Activated CD4-positive, alpha-beta memory T cell treated with anti-CD3 and anti-CD28 coated beads for 36 hours (primary cell): Measurements from ENCODE around the gene SETSIP. TPM values are rescaled to one million over a fixed set of nuclear protein-coding genes. Genes with fewer than 3 reads are reported as not detected.
"Not testable (repeated sequence)": the region's sequence is repeated elsewhere in the genome, so short reads cannot be mapped to it uniquely, and the experiment has no call there.

Source experiments
- CTCF ChIA-PET: fragments of 350-600 bp; sonication (Branson Sonifier 250); formaldehyde crosslinking; loops from one replicate; lab custom pipeline; 2021; ENCODE audit warnings: antibody characterized with exemption, inconsistent platforms; lab: Charles Lee
- POLR2A ChIA-PET: fragments of 350-600 bp; sonication (Branson Sonifier 250); formaldehyde crosslinking; loops from one replicate; lab custom pipeline; 2021; ENCODE audit warnings: antibody characterized with exemption; lab: Charles Lee
- DNase-seq: peaks from one replicate; pipeline ENCODE4 v3.0.0-alpha.2; 2020
- H3K27ac Mint-ChIP-seq: one replicate; pipeline ENCODE4 v1.8.0; 2021; ENCODE audit warnings: mixed read lengths
- H3K27me3 Mint-ChIP-seq: one replicate; pipeline ENCODE4 v1.8.0; 2021; ENCODE audit warnings: mixed read lengths
- H3K36me3 Mint-ChIP-seq: one replicate; pipeline ENCODE4 v1.8.0; 2021; ENCODE audit warnings: mixed read lengths
- H3K4me1 Mint-ChIP-seq: one replicate; pipeline ENCODE4 v1.8.0; 2021; ENCODE audit warnings: low read depth, mixed read lengths
- H3K4me3 Mint-ChIP-seq: one replicate; pipeline ENCODE4 v1.8.0; 2021; ENCODE audit warnings: mild to moderate bottlenecking, mixed read lengths
- H3K9me3 Mint-ChIP-seq: one replicate; pipeline ENCODE4 v1.8.0; 2021; ENCODE audit warnings: mixed read lengths
- intact Hi-C: fragments of 100-400 bp; cut with micrococcal nuclease; formaldehyde crosslinking; loops from one replicate; pipeline ENCODE4 v1.15.1; 2023
- total RNA-seq, 2 experiments: library from RNA; stranded (reverse); gene quantifications; one replicate each; pipeline ENCODE4 v1.2.3, GENCODE V29; 2021

SETSIP gene
- total RNA-seq, 2 experiments from 2014 or later = not detected

GRCh38 chr1:92043621-92044020 lies 31.6 kb downstream of the SETSIP start:
- Mint-ChIP-seq H3K27me3 (no peaks in the 10 kb centered on the region), H3K27ac (no peak overlapping the region), H3K4me1 (no peaks in the 10 kb centered on the region), H3K9me3 (no peaks in the 10 kb centered on the region), H3K36me3 (no peaks in the 10 kb centered on the region), H3K4me3 (no peak overlapping the region)
- POLR2A ChIA-PET = no interaction called here
- no peak for DNase-seq
- intact Hi-C loops = no loop called here
- CTCF ChIA-PET = no interaction called here

- intact Hi-C loops = no loop called here
- no peak overlapping the region for H3K27ac Mint-ChIP-seq
- no peaks in the 10 kb centered on the region for H3K36me3 Mint-ChIP-seq
- no peaks in the 10 kb centered on the region for H3K4me1 Mint-ChIP-seq
- H3K9me3 Mint-ChIP-seq = no peaks in the 10 kb centered on the region
- POLR2A ChIA-PET = no interaction called here
- no peak for DNase-seq
- CTCF ChIA-PET = no interaction called here
- H3K4me3 Mint-ChIP-seq = no peak overlapping the region
- no peaks in the 10 kb centered on the region for H3K27me3 Mint-ChIP-seq
Measured at GRCh38 chr1:92040971-92041370, 34.2 kb downstream of the SETSIP start.

DNA sequence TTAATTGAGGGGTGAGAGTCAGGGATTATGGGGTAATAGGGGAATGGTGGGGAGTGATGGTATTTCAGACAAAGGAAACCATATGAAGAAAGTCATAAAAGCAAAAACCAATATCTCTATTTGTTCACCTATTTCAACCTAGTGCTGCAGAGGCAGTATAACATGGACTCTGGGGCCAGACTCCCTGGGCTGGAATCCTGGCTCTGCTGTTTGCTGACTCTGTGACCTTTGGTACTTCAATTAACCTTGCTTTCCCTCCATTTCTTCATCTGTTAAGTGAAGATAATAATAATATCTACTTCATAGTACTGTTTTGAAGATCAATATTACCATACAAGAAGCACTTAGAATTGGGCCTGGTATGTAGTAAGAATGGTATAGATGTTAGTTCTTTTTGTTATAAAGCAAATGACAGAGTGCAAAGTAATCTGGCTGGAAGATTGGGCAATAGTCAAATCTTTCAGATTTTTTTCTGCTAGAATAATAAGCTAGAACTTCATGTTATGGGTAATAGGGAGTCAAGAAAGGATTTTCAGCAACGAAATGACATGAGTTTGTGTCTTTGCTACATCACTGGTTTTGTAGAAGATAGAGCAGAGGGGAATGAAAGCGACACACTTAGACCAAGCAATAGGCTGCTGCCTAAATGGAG lies 36.4 kb downstream of the SETSIP start:
- Mint-ChIP-seq H3K27me3 (no peaks in the 10 kb centered on the region), H3K27ac (no peak overlapping the region), H3K36me3 (no peaks in the 10 kb centered on the region), H3K4me1 (no peaks in the 10 kb centered on the region), H3K9me3 (no peaks in the 10 kb centered on the region), H3K4me3 (no peak overlapping the region)
- intact Hi-C loops = no loop called here
- POLR2A ChIA-PET = no interaction called here
- CTCF ChIA-PET = interaction anchor here (1.0 kb wide), 1 partner anchor 41 kb away, joined by 3 read pairs; no protein-coding TSS in a partner anchor
- DNase-seq = no peak

DNA sequence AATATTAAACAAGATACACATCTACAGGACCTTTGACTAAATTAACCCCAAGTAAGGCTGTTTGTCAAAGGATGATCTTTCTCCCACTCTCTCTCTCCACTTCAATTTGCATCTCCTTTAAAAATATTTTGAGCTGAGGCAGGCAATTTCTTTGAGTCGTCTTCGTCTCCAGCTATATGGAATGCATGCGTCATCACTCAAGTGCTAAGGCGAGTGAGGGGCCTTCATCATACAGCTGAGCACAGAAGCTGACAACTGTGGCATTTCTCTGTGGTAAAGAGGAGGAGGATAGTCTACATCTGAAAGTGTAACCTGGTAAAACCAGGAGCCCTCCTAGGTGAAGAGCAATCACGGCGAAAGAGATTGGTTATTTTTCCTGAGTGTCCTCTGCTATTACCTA lies 37.8 kb downstream of the SETSIP start:
- Mint-ChIP-seq H3K27me3 (no peaks in the 10 kb centered on the region), H3K4me1 (no peaks in the 10 kb centered on the region), H3K4me3 (no peak overlapping the region), H3K9me3 (no peaks in the 10 kb centered on the region), H3K27ac (no peak overlapping the region), H3K36me3 (no peaks in the 10 kb centered on the region)
- ChIA-PET POLR2A (no interaction called here), CTCF (interaction anchor here (1.0 kb wide), 1 partner anchor 254 kb away, joined by 3 read pairs; no protein-coding TSS in a partner anchor)
- intact Hi-C loops = no loop called here
- DNase-seq = no peak

DNA sequence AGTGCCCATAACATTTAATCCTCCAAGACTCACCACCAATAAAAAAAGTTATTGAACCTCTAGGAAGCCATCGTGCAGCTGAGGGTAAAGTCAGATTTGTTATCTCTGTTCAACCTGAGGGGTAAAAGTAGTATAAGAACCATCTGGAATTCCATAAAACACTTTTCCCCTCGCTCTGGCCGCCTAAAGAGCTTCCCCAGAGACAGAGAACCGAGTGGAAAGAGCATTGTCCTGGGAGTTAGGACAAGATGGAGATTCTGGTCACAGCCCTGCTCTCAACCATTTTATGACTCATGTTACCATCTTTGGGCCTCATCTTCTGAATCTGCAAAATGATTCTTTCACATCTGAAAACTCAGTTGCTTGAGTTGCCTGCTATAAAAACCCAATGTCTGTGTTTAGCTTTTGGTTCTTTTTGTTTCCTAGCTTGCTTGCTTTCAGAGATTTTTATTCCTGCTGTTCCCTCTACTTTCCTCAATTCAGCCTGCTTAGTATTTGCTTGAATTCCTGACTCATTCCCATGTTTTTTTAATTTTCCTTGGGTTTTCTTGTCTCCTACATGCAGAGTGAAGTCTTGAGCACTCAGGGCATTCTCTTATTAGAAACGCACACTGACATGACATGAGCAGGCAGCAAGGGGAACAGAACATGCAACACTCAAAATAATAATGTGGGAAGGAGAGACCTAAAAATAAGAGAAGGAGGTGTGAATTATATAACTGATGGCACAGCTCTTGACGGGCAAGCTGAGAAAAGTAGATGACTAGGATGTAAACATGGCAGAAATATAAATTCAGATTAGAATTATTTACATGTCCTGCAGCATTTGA lies 43.7 kb downstream of the SETSIP start:
- Mint-ChIP-seq H3K4me3 (no peak overlapping the region), H3K27me3 (peaks cover 17% of the 10 kb centered on the region), H3K27ac (no peak overlapping the region), H3K9me3 (no peaks in the 10 kb centered on the region), H3K36me3 (no peaks in the 10 kb centered on the region), H3K4me1 (peaks cover 17% of the 10 kb centered on the region)
- ChIA-PET CTCF (interaction anchor here (1.3 kb wide), 1 partner anchor 260 kb away, joined by 3 read pairs; no protein-coding TSS in a partner anchor), POLR2A (interaction anchor here (0.6 kb wide), 1 partner anchor 163 kb away, joined by 3 read pairs; no protein-coding TSS in a partner anchor)
- intact Hi-C loops = no loop called here
- no peak for DNase-seq

GRCh38 chr1:92030656-92031107 lies 44.5 kb downstream of the SETSIP start:
- H3K27ac Mint-ChIP-seq = no peak overlapping the region
- H3K4me3 Mint-ChIP-seq = peak overlapping the region; percentile 45
- peaks cover 19% of the 10 kb centered on the region for H3K27me3 Mint-ChIP-seq
- peak; percentile 20 for DNase-seq
- peaks cover 17% of the 10 kb centered on the region for H3K4me1 Mint-ChIP-seq
- CTCF ChIA-PET = interaction anchor here (0.7 to 1.3 kb wide), 2 partner anchors 34 to 261 kb away, joined by 3 read pairs; no protein-coding TSS in a partner anchor
- POLR2A ChIA-PET = no interaction called here
- no peaks in the 10 kb centered on the region for H3K9me3 Mint-ChIP-seq
- intact Hi-C loops = no loop called here
- H3K36me3 Mint-ChIP-seq = no peaks in the 10 kb centered on the region

- Mint-ChIP-seq H3K27ac (no peak overlapping the region), H3K36me3 (no peaks in the 10 kb centered on the region), H3K27me3 (peaks cover 21% of the 10 kb centered on the region), H3K4me1 (peaks cover 17% of the 10 kb centered on the region), H3K9me3 (no peaks in the 10 kb centered on the region), H3K4me3 (peak overlapping the region; percentile 64)
- POLR2A ChIA-PET = no interaction called here
- intact Hi-C loops = no loop called here
- no peak for DNase-seq
- CTCF ChIA-PET = no interaction called here
Measured at GRCh38 chr1:92029241-92029922, 45.8 kb downstream of the SETSIP start.

DNA sequence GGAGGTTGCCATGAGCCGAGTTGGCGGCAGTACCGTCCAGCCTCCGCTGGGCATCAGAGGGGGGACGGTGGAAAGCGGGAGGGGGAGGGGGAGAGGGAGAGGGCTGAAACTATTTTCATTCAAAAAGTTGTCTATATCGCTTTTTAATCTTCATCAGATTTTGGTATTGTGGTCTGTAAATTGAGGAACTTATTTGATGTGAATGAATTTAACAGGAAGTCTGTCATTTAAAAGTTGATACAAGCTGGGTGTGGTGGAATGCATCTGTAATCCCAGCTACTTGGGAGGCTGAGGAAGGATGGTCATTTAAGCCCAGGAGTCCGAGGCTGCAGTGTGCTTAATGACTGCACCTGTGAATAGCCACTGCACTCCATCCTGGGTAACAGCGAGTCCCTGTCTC lies 48.4 kb downstream of the SETSIP start:
- no peaks in the 10 kb centered on the region for H3K36me3 Mint-ChIP-seq
- peaks cover 17% of the 10 kb centered on the region for H3K4me1 Mint-ChIP-seq
- H3K4me3 Mint-ChIP-seq = no peak overlapping the region
- no peak for DNase-seq
- CTCF ChIA-PET = no interaction called here
- intact Hi-C loops = no loop called here
- H3K9me3 Mint-ChIP-seq = no peaks in the 10 kb centered on the region
- no peak overlapping the region for H3K27ac Mint-ChIP-seq
- H3K27me3 Mint-ChIP-seq = peaks cover 24% of the 10 kb centered on the region
- POLR2A ChIA-PET = no interaction called here

GRCh38 chr1:92026042-92026441 lies 49.2 kb downstream of the SETSIP start:
- H3K27ac Mint-ChIP-seq, CTCF ChIA-PET, H3K9me3 Mint-ChIP-seq, POLR2A ChIA-PET, H3K4me3 Mint-ChIP-seq, H3K36me3 Mint-ChIP-seq, DNase-seq, intact Hi-C loops: not testable (repeated sequence)
- peaks cover 11% of the 10 kb centered on the region for H3K4me1 Mint-ChIP-seq
- peaks cover 22% of the 10 kb centered on the region for H3K27me3 Mint-ChIP-seq

Other genes starting within 250 kb of the SETSIP start
- gene TGFBR3, start 189.3 kb downstream of the SETSIP start, total RNA-seq = 1 to 10 TPM; 4.5 to 4.9 TPM
- gene BRDT, start 126.0 kb downstream of the SETSIP start, total RNA-seq = not detected
- 1 to 10 TPM in 1 of 2 experiments, under 1 TPM in 1; 0.44 to 1.1 TPM for gene EPHX4, start 45.4 kb downstream of the SETSIP start, total RNA-seq
- 1 to 10 TPM; 2.9 TPM for gene BTBD8, start 4.9 kb upstream of the SETSIP start, total RNA-seq
- gene C1orf146, start 142.5 kb upstream of the SETSIP start, total RNA-seq = not detected
- gene GLMN, start 223.6 kb upstream of the SETSIP start, total RNA-seq = 10 to 100 TPM; 10.9 to 13.3 TPM
- gene RPAP2, start 223.6 kb upstream of the SETSIP start, total RNA-seq = 10 to 100 TPM; 28.6 to 31.6 TPM